GM04503 (cell line): Measurements from ENCODE around the gene AQP5.

Experiments used
- DNase-seq: peaks from one replicate; pipeline ENCODE4 v3.0.0-alpha.2; 2012; ENCODE audit warnings: low read depth

The AQP5 gene

DNA sequence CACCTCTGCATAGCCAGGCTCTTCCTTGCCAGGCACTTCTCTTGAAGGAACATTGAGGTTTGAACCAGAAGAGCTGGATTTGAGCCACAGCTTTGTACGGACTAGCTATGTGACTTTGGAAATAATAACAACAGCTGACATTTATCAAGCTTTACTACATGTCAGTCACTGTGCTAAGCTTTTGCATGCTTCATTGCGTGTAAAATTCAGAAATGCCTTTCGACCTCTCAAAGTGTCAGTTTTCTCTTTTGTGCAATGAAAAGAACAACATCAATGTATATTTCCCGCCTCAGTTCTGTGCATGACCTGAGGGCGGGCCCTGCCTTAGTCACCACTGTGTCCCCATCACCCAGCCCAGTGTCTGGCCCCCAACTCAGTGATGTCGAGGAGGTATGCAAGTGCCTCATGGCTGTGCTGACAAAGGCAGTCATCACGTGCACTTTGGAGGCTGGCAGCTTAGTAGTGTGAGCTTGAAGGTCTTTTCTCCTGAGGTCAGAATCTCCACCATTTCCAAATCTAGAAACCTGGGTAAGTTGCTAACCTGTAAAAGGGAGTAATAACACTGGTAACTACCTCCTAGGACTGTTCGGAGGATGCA is 29.0 kb upstream of the AQP5 start:
- no peak for DNase-seq

DNA sequence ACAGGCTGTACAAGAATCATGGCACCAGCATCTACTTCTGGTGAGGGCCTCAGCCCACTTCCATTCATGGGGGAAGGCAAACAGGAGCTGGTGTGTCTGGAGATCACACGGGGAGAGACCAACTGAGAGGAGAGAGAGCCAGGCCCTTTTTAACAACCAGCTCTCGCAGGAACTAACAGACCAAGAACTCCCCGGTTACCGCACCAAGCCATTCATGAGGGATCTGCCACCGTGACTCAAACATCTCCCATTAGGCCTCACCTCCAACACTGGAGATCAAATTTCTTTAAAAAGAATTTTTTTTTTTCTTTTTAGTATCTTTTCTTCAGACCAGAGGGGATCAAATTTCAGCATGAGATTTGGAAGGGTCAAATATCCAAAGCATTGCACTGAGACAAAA is 27.9 kb upstream of the AQP5 start:
- no peak for DNase-seq

DNA sequence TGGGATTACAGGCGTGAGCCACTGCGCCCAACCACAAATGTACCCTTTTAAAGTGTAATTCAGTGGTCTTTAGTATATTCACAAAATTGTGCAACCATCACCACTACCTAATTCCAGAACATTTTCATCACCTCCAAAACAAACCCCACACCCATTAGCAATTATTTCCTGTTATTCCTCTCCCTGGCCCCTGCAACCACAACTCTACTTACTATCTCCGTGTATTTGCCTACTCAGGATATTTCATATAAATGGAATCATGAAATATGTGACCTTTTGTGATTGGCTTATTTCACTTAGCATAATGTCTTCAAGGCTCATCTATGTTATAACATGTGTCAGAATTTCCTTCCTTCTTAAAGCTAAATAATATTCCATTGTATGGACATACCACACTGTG is 27.2 kb upstream of the AQP5 start:
- no peak for DNase-seq

DNA sequence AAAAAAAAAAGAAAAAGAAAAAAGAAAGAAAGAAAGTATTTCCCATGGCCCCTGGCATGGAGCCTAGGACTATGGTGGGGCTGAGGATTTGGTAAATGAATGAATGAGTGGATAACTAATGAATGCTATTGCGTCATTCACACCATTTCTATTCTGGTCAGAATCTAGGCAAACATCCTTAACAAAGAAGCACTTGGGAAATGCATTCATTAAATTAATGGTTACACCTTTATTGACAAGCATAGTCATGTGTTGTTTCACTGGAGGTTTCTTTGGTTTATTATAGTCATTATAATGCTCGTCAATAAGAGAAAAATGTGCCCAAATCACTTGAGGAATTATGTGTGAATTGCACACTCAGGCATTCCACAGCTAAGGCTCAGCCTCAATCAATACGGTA is 24.7 kb upstream of the AQP5 start:
- DNase-seq = no peak

DNA sequence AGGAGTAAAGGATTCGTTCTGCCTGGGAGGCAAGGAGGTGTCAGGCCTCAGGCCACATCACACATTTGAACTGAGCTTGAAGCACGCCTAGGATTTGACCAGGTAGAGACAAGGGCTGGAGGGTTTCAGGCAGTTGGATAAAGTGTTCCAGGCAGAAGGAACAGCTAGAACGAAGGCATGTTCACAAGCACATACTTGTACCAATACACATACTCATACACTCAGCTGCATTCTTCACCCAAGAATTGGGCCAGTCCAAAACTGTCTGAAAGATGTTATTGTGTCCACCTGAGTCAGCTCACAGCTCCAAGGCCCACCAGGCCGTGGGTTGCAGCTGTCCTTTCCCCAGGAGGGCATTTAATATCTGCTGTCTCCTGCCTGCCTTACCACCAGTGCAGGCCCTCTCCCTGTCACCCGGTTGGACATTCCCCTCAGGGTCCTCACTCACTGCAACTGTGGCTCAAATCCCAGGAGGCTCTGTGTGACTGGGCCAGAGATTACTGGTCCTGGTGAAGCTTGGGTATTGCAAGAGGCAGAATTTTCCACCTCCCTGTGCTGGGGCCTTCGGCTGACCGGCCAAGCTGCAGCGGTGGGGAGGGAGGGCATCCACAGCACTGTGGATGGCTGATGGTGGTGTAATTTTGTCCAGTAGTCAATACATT is 23.9 kb upstream of the AQP5 start:
- DNase-seq = no peak

DNA sequence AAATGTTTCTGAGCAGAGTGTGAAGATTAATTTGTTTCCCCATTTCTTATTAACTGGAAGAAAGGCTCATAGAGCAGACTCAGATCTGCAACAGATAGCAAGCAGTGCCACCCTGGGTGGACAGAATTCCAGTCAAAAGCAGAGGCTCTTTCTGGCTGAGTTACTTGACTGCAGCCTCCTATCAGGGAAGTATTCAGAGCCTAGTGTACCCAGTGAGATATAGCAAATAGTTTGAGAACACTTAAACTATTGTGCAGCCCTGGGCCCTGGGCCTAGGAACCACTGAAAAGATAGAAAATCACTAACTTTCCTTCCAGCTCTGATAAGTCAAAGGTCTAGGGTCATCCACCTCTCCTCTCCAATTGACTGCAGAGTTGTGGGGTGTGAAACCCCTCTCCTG is 22.4 kb upstream of the AQP5 start:
- no peak for DNase-seq

DNA sequence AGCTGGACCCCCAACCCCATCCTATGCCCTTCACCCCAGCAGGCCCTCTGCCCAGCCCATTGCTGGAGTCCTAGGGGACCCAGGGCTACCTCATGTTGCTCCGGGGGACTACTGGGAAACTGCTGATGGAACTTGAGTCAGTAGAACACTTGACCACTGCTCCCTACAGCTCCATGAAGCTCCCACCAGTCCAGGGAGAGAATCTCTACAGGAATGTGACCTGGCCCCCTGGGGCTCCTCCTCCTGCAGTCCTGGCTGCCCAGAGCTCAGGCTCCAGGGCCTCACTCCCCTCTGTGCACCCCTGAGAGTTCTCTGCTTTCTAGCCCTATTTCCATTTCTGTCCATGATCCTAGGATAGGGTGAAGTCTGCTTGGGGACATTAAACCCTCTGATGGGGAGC is 22.0 kb upstream of the AQP5 start:
- DNase-seq = no peak

DNA sequence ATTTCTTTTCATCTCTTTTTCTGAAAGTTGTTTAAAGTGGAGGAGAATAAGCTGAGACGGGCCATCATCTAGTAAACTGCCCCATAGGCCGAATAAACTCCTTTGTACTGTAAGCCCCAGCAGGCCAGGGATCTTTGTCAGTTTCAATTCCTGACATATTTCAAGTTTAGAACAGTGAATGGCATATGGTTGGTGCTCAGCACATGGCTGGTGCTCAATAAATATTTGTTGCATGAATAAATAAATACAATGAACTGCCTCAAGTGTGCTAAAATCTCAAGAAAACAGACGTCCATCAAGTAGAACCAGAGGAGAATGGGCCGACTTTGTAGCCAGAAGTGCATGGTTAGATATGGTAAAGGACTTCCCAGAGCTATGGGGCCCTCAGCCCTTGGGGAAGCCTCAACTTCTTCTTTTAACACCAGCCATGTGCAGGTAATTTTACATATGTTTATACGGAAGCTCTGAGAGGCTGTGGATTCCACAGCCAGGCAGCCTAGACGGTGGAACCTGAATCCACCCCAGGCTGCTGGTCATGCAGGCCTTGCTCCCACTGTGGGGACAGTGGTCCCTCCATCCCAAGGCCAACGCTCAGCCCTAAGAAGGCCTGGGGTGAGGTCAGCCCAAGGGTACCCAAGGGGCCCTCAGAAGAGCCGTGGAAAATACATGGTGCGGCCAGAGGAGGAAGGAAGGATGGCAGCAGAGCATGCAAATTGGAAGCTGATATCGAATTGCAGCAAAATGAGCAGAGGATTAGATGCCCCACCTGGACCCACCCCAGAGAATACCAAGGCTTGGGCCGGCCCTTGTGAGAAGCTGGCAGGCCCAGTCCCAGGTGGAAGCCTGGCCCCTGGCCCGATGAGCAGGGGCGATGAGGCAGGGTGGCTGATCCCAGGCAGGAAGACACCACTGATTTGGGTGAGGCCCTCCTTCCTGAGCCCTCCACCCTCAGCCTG is 19.8 kb upstream of the AQP5 start:
- DNase-seq = no peak

DNA sequence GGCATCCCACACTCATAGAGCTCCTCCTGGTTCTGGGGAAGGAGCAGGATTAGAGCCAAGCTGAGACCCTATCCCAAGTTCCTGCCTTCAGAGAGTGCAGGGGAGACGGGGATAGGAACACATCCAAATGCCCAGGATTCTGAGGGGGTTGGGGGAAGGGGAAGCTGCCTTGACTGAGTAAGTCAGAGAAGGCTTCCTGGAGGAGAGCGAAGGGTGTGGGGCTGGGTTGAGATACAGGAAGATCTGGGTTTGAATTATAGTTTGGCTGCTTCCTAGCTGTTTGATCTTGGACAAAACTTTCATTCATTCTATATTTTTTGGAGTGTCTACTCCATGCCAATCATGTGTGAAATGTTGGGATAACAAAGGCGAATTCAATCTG is 19.2 kb upstream of the AQP5 start:
- no peak for DNase-seq

DNA sequence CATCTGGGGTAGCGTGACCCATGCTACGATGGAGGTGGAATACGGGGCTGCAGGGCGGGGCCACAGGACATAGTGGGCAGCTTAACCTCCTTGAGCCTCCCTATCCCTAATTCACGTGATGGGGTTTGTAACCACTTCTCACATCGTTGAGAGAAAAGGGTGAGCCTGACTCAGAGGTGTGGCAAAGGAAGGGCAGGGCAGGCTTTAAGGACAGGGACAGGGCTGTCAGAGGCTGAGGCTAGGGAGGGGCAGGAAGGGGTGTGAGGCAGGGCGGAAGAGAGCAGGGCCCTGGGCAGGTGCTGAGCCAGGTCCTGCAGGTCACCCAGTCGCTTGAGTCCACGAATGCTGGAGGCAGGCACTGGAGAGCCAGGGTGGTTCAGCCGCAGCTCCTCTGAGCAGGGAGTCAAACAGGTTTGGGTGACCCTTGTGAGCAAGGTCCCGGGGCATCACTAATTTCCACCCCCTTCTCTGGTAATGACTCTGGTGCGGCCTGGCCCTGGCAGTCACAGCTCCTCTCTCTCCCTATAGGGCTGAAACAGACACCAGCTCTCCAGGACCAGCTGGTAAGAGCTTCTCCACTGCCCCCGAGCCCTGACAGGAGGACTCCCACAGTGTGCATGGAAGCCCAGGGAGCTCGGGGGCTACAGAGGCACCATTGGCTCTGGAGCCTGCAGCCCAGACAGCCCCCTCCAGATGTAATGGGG is 18.6 kb upstream of the AQP5 start:
- no peak for DNase-seq

DNA sequence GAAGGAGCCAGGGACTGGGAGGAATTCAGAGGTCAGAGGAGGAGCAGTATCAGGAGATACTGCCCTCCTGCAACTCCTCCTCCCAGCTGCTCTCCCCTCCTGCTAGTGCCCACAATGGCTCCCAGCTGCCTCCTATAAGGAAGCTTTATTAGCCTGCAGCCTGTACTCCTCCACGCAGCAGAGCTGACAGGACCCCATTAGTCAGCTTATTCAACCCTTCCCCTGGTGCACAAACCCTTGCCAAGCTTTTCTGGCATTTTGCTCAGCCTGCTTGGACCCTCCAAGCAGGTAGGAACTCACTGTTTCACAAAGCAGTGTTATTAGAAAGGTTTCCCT is 18.1 kb upstream of the AQP5 start:
- no peak for DNase-seq

DNA sequence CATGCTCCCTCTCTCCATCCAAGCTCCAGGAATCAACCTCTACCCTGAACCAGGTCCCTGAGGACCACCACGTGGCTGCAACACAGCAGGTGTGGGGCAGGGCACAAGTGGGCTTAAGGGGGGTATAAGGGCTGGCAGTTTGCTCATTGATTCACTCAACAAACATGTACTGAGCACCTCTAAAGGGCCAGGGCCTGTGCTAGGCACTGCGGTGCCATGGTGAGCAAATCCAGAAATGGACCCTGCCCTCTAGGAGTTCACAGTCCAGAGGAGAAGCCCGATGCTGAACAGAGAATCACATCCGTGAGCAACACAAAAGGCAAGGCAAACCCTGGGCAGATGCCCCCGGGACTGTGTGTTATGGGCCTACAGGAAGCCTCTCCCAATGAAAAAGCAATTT is 17.6 kb upstream of the AQP5 start:
- no peak for DNase-seq

DNA sequence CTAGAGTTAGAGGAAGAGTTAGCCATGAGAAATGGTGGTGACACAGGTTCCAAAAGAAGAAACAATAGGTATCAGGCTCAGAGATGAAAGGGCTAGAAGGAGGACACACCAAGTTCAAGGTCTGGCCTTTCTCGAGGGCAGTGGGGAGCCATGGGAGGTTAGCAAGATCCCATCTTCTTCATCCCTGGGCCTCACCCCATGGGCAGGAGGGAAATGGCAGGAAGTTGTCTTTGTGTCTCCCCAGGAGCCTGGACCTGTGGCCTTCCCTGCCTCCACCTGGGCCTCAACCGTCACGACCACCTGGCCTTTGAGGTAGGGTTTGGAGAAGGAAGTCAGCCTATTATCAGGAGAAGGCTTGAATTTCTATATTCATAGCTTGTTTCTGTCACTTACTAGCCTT is 17.0 kb upstream of the AQP5 start:
- DNase-seq = no peak

DNA sequence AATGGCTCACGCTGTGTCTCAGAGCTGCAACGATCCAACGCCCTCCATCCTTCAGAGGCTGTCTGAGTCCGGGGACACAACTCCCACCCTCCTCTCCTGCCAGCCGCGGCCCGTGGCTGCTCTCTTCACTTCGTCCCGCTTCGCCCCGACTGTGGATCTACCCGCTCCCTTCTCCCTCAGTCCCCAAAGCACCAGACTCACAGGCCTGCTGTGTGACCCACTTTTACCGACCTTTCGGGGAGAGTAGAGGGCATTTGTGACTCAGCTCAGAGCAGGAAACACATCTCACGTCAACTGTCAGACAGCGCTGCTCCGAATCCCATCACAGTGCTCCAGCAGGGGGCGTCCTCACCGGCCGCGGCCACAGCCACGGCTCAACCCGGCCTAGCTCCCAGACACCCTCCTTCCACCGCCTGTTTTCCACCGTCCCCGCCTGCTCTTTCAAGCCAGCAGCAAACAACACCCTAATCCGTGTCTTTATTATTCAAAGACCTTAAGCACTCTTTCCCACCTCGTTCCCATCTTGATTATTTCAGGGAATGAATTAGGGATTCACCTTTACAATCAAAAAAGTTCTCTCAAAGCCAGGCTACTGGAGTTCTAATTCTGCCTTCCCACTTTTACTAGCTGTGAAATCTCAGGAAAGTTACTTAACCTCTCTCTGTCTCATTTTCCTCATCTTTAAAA is 16.1 kb upstream of the AQP5 start:
- peak; percentile 12 for DNase-seq

DNA sequence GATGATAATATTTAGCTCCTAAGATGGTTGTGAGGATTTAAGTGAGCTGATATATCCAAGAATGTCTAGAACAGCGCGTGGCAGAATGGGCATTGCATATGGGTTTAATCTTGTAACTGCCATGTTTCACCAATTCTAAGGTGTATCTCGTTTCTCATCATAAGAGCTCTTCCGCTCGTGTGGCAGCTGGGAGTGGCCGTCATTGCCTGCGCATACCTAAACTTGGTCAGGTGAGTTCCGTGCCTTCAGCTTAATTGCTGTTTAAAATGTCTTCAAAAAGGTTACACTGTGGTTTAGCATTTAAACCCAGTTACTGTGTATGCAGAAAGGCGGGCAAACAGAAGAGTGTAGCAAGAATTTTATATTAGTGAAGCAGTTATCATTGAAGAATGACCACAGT is 15.6 kb upstream of the AQP5 start:
- DNase-seq = no peak

DNA sequence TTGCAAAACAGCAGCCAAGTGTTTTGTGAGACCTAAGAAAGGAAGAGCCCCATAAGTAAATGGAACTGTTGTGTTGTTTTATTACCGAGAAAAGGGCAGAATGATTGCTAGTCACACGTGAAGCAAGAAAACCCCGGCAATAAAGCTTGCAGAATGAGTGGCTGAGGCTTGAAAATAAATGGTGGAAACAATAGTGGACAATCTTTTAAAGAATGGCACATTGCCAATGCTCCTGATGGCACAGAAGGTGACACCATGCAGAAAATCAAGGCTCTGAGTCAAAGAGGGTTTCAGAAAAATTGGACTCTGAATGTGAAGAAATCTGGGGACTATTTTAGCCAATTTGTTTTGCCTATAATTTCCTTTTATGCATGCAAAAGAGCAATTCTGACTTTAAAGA is 15.2 kb upstream of the AQP5 start:
- DNase-seq = no peak

DNA sequence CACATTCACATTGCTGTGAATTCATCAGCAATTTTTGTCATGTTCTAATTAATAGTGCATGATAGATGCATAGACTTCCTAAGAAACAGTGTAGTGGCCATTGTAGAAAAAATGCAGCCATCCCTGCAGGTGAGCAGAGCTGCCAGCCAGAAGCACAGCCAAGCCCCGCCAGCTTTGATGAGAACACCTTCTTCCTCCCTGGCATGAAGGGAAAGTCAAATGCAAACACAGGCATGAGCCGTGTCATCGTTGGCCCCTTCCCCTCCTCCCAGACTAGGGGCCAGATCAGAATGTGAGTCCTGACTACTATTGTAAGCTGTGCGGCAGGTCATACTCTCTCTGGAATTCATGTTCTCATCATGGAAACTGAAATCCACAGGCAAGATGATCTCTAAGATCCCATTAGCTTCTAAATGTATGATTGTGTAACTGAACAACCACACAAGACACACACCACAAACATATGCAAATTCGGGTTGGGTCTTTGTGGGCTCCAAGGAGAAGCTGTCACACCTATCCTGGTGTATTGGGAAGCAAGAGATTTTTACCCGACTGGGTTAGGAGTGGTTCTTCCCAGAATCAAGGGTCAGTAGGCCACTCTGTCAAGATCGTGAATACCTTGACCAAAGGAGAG is 14.0 kb upstream of the AQP5 start:
- DNase-seq = no peak

DNA sequence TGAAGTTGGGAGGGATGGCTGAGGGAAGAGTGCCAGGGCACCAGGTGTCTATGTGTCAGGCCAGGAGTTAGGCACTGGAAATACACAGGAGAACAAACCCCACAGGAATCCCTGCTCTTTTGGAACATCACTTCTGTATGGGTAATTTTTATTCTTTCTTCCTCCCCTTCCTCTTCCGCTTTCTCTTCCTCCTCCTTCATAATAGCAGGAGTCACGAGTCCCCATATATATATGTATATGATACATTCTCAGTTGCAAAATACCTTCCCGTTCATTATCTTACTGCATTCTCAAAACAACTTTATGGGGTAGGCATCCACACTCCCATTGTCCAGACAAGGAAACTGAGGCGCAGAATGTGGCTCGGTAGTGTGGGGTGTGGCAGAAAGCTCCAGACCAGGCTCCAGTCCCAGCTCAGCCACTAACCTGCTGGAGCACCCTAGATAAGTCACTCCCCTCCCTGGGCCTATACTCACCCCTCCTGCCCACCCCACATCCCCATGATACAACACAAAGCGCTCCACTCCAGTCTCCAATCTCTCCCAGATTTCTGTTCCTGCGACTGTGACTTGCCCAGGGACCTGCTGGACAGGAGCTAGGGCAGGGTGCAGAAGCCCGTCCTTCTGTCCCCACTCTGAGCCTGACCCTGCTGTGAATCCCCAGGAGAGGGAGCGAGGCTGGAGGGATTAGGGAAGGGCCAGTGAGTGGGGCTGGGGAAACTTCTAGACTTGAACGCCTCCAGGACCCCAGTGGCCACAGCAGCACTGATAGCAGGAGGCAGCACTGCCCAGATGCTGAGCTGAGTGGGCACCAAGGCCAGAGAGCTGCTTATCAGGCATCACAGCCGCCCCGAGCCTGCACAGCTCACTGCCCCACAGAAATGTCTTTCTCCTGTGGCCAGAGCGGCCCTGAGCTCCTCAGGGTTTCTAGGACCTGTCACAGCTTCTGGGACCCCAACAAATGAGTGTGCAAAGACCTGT is 12.5 kb upstream of the AQP5 start:
- no peak for DNase-seq

DNA sequence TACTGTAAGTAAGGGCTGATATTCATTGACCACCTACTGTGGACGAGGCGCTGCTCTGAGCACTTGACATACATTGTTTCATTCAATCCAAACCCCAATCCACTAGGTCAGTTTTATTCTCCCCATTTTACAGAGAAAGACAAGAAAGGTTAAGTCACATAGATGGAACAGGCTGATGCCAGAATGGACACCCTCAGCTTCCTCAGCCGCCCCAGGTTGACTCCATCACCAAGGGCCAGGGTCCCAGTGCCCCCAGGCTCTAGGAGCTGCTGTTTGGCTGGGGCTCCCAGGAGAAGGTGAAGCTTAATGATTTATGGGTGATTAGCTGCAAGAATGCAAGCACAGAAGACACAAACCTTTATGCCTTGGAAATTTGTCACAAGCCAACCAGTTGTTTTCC is 11.8 kb upstream of the AQP5 start:
- no peak for DNase-seq
